H9 (cell line): ENCODE data around the gene CALN1. TPM values are rescaled to one million over a fixed set of nuclear protein-coding genes. Genes with fewer than 3 reads are reported as not detected.

Experiments used
- DNase-seq: peaks from one replicate; pipeline ENCODE4 v3.0.0-alpha.2; 2017
- H2AFZ ChIP-seq: one replicate; pipeline ENCODE4 v1.6.1; 2013; ENCODE audit warnings: mild to moderate bottlenecking, low read length, control low read depth, moderate library complexity
- H2AK5ac ChIP-seq: 2 replicates; pipeline ENCODE4 v1.6.1; 2013; ENCODE audit warnings: low read length, control low read depth, mixed read lengths; ENCODE audit not compliant: insufficient read length
- H2BK120ac ChIP-seq: one replicate; pipeline ENCODE4 v1.6.1; 2013; ENCODE audit warnings: low read depth, mild to moderate bottlenecking, low read length, control low read depth, inconsistent platforms; ENCODE audit not compliant: poor library complexity, severe bottlenecking
- H2BK12ac ChIP-seq: 2 replicates; pipeline ENCODE4 v1.6.1; 2013; ENCODE audit warnings: low read length, control low read depth, mixed read lengths, low read depth; ENCODE audit not compliant: insufficient read length
- H2BK15ac ChIP-seq: 2 replicates; pipeline ENCODE4 v1.6.1; 2013; ENCODE audit warnings: low read depth, low read length, control low read depth
- H2BK20ac ChIP-seq: one replicate; pipeline ENCODE4 v1.6.1; 2013; ENCODE audit warnings: low read depth, mild to moderate bottlenecking, low read length, control low read depth, inconsistent platforms; ENCODE audit not compliant: poor library complexity, severe bottlenecking
- H2BK5ac ChIP-seq: 2 replicates; pipeline ENCODE4 v1.6.1; 2013; ENCODE audit warnings: low read length, control low read depth, mixed read lengths; ENCODE audit not compliant: insufficient read length
- H3K14ac ChIP-seq: 2 replicates; pipeline ENCODE4 v1.6.1; 2013; ENCODE audit warnings: low read length, control low read depth; ENCODE audit not compliant: insufficient read depth
- H3K18ac ChIP-seq: 2 replicates; pipeline ENCODE4 v1.6.1; 2013; ENCODE audit warnings: low read depth, mild to moderate bottlenecking, mixed read lengths, low read length, control low read depth; ENCODE audit not compliant: insufficient read length
- H3K23ac ChIP-seq: 2 replicates; pipeline ENCODE4 v1.6.1; 2013; ENCODE audit warnings: low read length, control low read depth, mixed read lengths, low read depth; ENCODE audit not compliant: insufficient read length
- H3K23me2 ChIP-seq: 2 replicates; pipeline ENCODE4 v1.6.1; 2013; ENCODE audit warnings: low read depth, mild to moderate bottlenecking, mixed read lengths, low read length, control low read depth; ENCODE audit not compliant: insufficient read length, poor library complexity, severe bottlenecking
- H3K27ac ChIP-seq: 2 replicates; pipeline ENCODE4 v1.5.1; 2013; ENCODE audit warnings: low read length, control low read depth, mixed read lengths, low read depth; ENCODE audit not compliant: insufficient read length
- H3K27me3 ChIP-seq: 2 replicates; pipeline ENCODE4 v1.6.1; 2013; ENCODE audit warnings: low read length, control low read depth, inconsistent platforms; ENCODE audit not compliant: insufficient read depth
- H3K4ac ChIP-seq: 2 replicates; pipeline ENCODE4 v1.6.1; 2013; ENCODE audit warnings: low read depth, mild to moderate bottlenecking, control low read depth, inconsistent platforms, low read length, moderate library complexity
- H3K4me1 ChIP-seq: 2 replicates; pipeline ENCODE4 v1.6.1; 2013; ENCODE audit warnings: low read length, control low read depth, inconsistent platforms; ENCODE audit not compliant: insufficient read depth
- H3K4me2 ChIP-seq: 2 replicates; pipeline ENCODE4 v1.6.1; 2013; ENCODE audit warnings: low read length, control low read depth, mixed read lengths; ENCODE audit not compliant: insufficient read length, insufficient read depth
- H3K56ac ChIP-seq: 2 replicates; pipeline ENCODE4 v1.6.1; 2013; ENCODE audit warnings: low read depth, mild to moderate bottlenecking, mixed read lengths, low read length, control low read depth; ENCODE audit not compliant: insufficient read length
- H3K79me1 ChIP-seq: 2 replicates; pipeline ENCODE4 v1.6.1; 2013; ENCODE audit warnings: low read depth, mild to moderate bottlenecking, moderate library complexity, low read length, control low read depth, inconsistent platforms; ENCODE audit not compliant: insufficient read depth, poor library complexity, severe bottlenecking
- H3K79me2 ChIP-seq: 2 replicates; pipeline ENCODE4 v1.6.1; 2013; ENCODE audit warnings: low read length, control low read depth, inconsistent platforms; ENCODE audit not compliant: insufficient read depth
- H3K9ac ChIP-seq: 2 replicates; pipeline ENCODE4 v1.6.1; 2013; ENCODE audit warnings: low read length, control low read depth, mixed read lengths; ENCODE audit not compliant: insufficient read length; ENCODE audit errors: extremely low read depth
- H3K9me3 ChIP-seq: one replicate; pipeline ENCODE4 v1.6.1; 2013; ENCODE audit warnings: low read depth, low read length, inconsistent platforms; ENCODE audit not compliant: control insufficient read depth
- H3T11ph ChIP-seq: one replicate; pipeline ENCODE4 v1.6.1; 2013; ENCODE audit warnings: mild to moderate bottlenecking, low read length, control low read depth, inconsistent platforms
- H4K20me1 ChIP-seq: one replicate; pipeline ENCODE4 v1.6.1; 2013; ENCODE audit not compliant: control insufficient read depth, insufficient read length, insufficient read depth
- H4K5ac ChIP-seq: 2 replicates; pipeline ENCODE4 v1.6.1; 2013; ENCODE audit warnings: low read depth, mild to moderate bottlenecking, mixed read lengths, low read length, control low read depth; ENCODE audit not compliant: insufficient read length
- H4K8ac ChIP-seq: replicated peaks from 2 replicates; pipeline ENCODE4 v1.6.1; 2013; ENCODE audit warnings: low read length, control low read depth, mixed read lengths, low read depth; ENCODE audit not compliant: insufficient read length
- H4K91ac ChIP-seq: 2 replicates; pipeline ENCODE4 v1.6.1; 2013; ENCODE audit warnings: low read depth, mild to moderate bottlenecking, moderate library complexity, mixed read lengths, low read length, control low read depth; ENCODE audit not compliant: insufficient read length
- H3K27ac Mint-ChIP-seq, 3 experiments: 2 replicates in 2 of 3; 3 replicates in 1 of 3; pipeline ENCODE4 v1.8.0; 2020 to 2021; ENCODE audit warnings: mixed read lengths in 3 of 3, mild to moderate bottlenecking in 1 of 3, moderate library complexity in 1 of 3
- H3K27me3 Mint-ChIP-seq: 2 replicates; pipeline ENCODE4 v1.8.0; 2021; ENCODE audit warnings: low read depth, mild to moderate bottlenecking, moderate library complexity, mixed read lengths
- H3K36me3 Mint-ChIP-seq, 3 experiments: 2 replicates in 2 of 3; 3 replicates in 1 of 3; pipeline ENCODE4 v1.8.0; 2020 to 2021; ENCODE audit warnings: low read depth in 3 of 3, mixed read lengths in 3 of 3; ENCODE audit not compliant: insufficient read depth in 1 of 3
- H3K4me1 Mint-ChIP-seq, 2 experiments: 2 replicates each; pipeline ENCODE4 v1.8.0; 2020; ENCODE audit warnings: mixed read lengths in 2 of 2
- H3K4me3 Mint-ChIP-seq, 2 experiments: 2 replicates in 1 of 2; 3 replicates in 1 of 2; pipeline ENCODE4 v1.8.0; 2020 to 2021; ENCODE audit warnings: mild to moderate bottlenecking in 2 of 2, mixed read lengths in 2 of 2, moderate library complexity in 1 of 2
- H3K9me3 Mint-ChIP-seq, 2 experiments: 2 replicates in 1 of 2; 3 replicates in 1 of 2; pipeline ENCODE4 v1.8.0; 2020; ENCODE audit warnings: mild to moderate bottlenecking in 2 of 2, mixed read lengths in 2 of 2, moderate library complexity in 1 of 2
- WGBS: extraction: QIAGEN DNeasy Blood & Tissue Kit; methylation state at CpG from one replicate; pipeline ENCODE4 v1.1.7; 2013; ENCODE audit warnings: missing lambda C conversion rate, low lambda C conversion rate, mixed read lengths; ENCODE audit not compliant: insufficient read length; ENCODE audit errors: extremely low coverage; 5-methylcytosine and 5-hydroxymethylcytosine counted together
- total RNA-seq: library from RNA; stranded (reverse); gene quantifications from 2 replicates; pipeline ENCODE4 v1.2.1, GENCODE V29; 2021
- TF ChIP-seq, protein P1 (sequence below): fragments of 200-600 bp; sonication (generic); conservative IDR thresholded peaks from 3 replicates; pipeline ENCODE4 v1.8.0; 2021; ENCODE audit warnings: antibody characterized with exemption, mild to moderate bottlenecking

CALN1 gene
- total RNA-seq, 1 experiment from 2014 or later = 2.8 TPM

DNA sequence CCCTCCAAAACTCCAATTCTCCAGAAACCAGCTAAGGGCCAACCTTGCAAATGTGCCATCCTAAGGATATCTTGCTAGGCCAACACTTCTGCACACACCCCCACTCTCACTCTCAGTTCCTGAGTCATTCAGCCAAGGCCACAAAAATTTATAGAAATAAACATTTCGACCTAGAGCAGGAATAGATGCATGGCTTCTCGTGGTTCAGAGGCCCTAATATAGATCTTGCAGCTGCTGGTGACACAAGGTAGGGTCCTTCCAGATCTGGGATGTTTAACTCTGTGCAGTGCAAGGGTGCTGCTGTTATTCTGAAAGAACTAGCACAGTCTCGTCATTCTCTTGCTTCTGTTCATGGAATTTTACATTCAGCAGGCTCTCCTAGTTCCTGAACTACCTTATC is 369.3 kb downstream of the CALN1 start:
- DNase-seq = no peak
- Histone ChIP-seq H2BK5ac (no peak overlapping the region), H2AFZ (no peak overlapping the region), H2BK12ac (no peak overlapping the region), H3K4me2 (no peak overlapping the region), H3K79me1 (no peaks in the 10 kb centered on the region), H3K23ac (no peak overlapping the region), H3K27me3 (no peaks in the 10 kb centered on the region; the same call in 1 of the 2 replicates), H2BK120ac (no peak overlapping the region), H3T11ph (no peak overlapping the region), H4K8ac (no peak overlapping the region), H3K4me1 (no peaks in the 10 kb centered on the region), H2BK15ac (no peak overlapping the region), H3K23me2 (no peaks in the 10 kb centered on the region), H4K5ac (no peak overlapping the region), H2BK20ac (no peak overlapping the region), H3K9me3 (no peaks in the 10 kb centered on the region), H3K56ac (no peak overlapping the region), H3K9ac (no peak overlapping the region), H4K91ac (no peak overlapping the region), H3K14ac (no peak overlapping the region), H3K79me2 (no peaks in the 10 kb centered on the region), H2AK5ac (no peak overlapping the region), H4K20me1 (no peaks in the 10 kb centered on the region), H3K18ac (no peak overlapping the region), H3K4ac (no peak overlapping the region), H3K27ac (no peak overlapping the region)
- Mint-ChIP-seq H3K27me3 (no peaks in the 10 kb centered on the region), H3K4me1 (no peaks in the 10 kb centered on the region), H3K4me3 (no peak overlapping the region), H3K9me3 (peaks cover 0 to 5% of the 10 kb centered on the region in 2 experiments; a peak in 2 of 5 replicates), H3K27ac (no peak overlapping the region), H3K36me3 (peaks cover 0 to 5% (median 3%) of the 10 kb centered on the region in 3 experiments; a peak in 4 of 7 replicates)
- TF ChIP-seq, protein P1, sequence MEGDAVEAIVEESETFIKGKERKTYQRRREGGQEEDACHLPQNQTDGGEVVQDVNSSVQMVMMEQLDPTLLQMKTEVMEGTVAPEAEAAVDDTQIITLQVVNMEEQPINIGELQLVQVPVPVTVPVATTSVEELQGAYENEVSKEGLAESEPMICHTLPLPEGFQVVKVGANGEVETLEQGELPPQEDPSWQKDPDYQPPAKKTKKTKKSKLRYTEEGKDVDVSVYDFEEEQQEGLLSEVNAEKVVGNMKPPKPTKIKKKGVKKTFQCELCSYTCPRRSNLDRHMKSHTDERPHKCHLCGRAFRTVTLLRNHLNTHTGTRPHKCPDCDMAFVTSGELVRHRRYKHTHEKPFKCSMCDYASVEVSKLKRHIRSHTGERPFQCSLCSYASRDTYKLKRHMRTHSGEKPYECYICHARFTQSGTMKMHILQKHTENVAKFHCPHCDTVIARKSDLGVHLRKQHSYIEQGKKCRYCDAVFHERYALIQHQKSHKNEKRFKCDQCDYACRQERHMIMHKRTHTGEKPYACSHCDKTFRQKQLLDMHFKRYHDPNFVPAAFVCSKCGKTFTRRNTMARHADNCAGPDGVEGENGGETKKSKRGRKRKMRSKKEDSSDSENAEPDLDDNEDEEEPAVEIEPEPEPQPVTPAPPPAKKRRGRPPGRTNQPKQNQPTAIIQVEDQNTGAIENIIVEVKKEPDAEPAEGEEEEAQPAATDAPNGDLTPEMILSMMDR = no peak
- WGBS = no CpG with 5 or more reads among the region's 3 CpGs
